ENCODE measurements around the gene PRSS48.
A peak's percentile ranks its signal among the peaks of the same experiment; 100 is the strongest.

The PRSS48 gene

GRCh38 chr4:151329217-151330007, 52.5 kb downstream of the PRSS48 start:
- H3K9ac ChIP-seq (ENCODE audit: low read length) = no peak overlapping the region
- no peak overlapping the region for H2AFZ ChIP-seq (ENCODE audit: low read length)
- H3F3A ChIP-seq (ENCODE audit: insufficient read depth, low read length) = peaks cover 8% of the 10 kb centered on the region
- H3K79me2 ChIP-seq (ENCODE audit: low read length) = no peaks in the 10 kb centered on the region
- no peak for DNase-seq
- no peaks in the 10 kb centered on the region for H3K36me3 ChIP-seq (replicated peaks; ENCODE audit: insufficient read depth, low read length)
- H3K27me3 ChIP-seq (replicated peaks; ENCODE audit: insufficient read depth, low read length) = peaks cover 4% of the 10 kb centered on the region; the same call in 1 of the 2 replicates
- no peak overlapping the region for H3K4me3 ChIP-seq (ENCODE audit: low read length)
- no peaks in the 10 kb centered on the region for H4K20me1 ChIP-seq (ENCODE audit: insufficient read depth, low read length)
- H3K9me3 ChIP-seq (replicated peaks; ENCODE audit: insufficient read depth, low read length) = no peaks in the 10 kb centered on the region
- no peaks in the 10 kb centered on the region for H3K9me2 ChIP-seq (replicated peaks; ENCODE audit: insufficient read depth, low read length)
- no peak for TF ChIP-seq CTCF (IDR thresholded peaks at IDR 0.05; ENCODE audit: low read length)
- no peak for TF ChIP-seq EZH2phosphoT487 (IDR thresholded peaks at IDR 0.05; ENCODE audit: low read length)
- TF ChIP-seq EZH2 (optimal IDR thresholded peaks at IDR 0.05; ENCODE audit: low read depth, low read length) = no peak
- H3K4me1 ChIP-seq (ENCODE audit: low read length) = peaks cover 16% of the 10 kb centered on the region
- H3K27ac ChIP-seq (ENCODE audit: low read length) = no peak overlapping the region
- no peak overlapping the region for H3K4me2 ChIP-seq (ENCODE audit: low read depth, low read length)

- H3K9me2 ChIP-seq (replicated peaks; ENCODE audit: insufficient read depth, low read length) = no peaks in the 10 kb centered on the region
- H2AFZ ChIP-seq (ENCODE audit: low read length) = no peak overlapping the region
- no peaks in the 10 kb centered on the region for H3K36me3 ChIP-seq (replicated peaks; ENCODE audit: insufficient read depth, low read length)
- no peaks in the 10 kb centered on the region for H3K79me2 ChIP-seq (ENCODE audit: low read length)
- no peak overlapping the region for H3K4me3 ChIP-seq (ENCODE audit: low read length)
- peaks cover 8% of the 10 kb centered on the region for H3F3A ChIP-seq (ENCODE audit: insufficient read depth, low read length)
- no peaks in the 10 kb centered on the region for H4K20me1 ChIP-seq (ENCODE audit: insufficient read depth, low read length)
- peak overlapping the region; percentile 45; the same call in 1 of the 2 replicates for H3K27ac ChIP-seq (ENCODE audit: low read length)
- TF ChIP-seq EZH2phosphoT487 (IDR thresholded peaks at IDR 0.05; ENCODE audit: low read length) = no peak
- TF ChIP-seq CTCF (IDR thresholded peaks at IDR 0.05; ENCODE audit: low read length) = no peak
- no peak for TF ChIP-seq EZH2 (optimal IDR thresholded peaks at IDR 0.05; ENCODE audit: low read depth, low read length)
- peaks cover 16% of the 10 kb centered on the region for H3K4me1 ChIP-seq (ENCODE audit: low read length)
- no peaks in the 10 kb centered on the region for H3K9me3 ChIP-seq (replicated peaks; ENCODE audit: insufficient read depth, low read length)
- no peak overlapping the region for H3K9ac ChIP-seq (ENCODE audit: low read length)
- peak; percentile 79 for DNase-seq
- peak overlapping the region; percentile 25; the same call in 1 of the 2 replicates for H3K4me2 ChIP-seq (ENCODE audit: low read depth, low read length)
- no peaks in the 10 kb centered on the region for H3K27me3 ChIP-seq (replicated peaks; ENCODE audit: insufficient read depth, low read length)
These were observed 54.5 kb downstream of the PRSS48 start for GRCh38 chr4:151331276-151332042.

- Histone ChIP-seq H3K79me2 (ENCODE audit: low read length) (no peaks in the 10 kb centered on the region), H3K4me2 (ENCODE audit: low read depth, low read length) (no peak overlapping the region), H3K27me3 (replicated peaks; ENCODE audit: insufficient read depth, low read length) (no peaks in the 10 kb centered on the region), H3K36me3 (replicated peaks; ENCODE audit: insufficient read depth, low read length) (no peaks in the 10 kb centered on the region), H3K4me3 (ENCODE audit: low read length) (no peak overlapping the region), H3K9me2 (replicated peaks; ENCODE audit: insufficient read depth, low read length) (no peaks in the 10 kb centered on the region), H3F3A (ENCODE audit: insufficient read depth, low read length) (no peaks in the 10 kb centered on the region), H3K9me3 (replicated peaks; ENCODE audit: insufficient read depth, low read length) (no peaks in the 10 kb centered on the region), H3K27ac (ENCODE audit: low read length) (no peak overlapping the region), H3K4me1 (ENCODE audit: low read length) (no peaks in the 10 kb centered on the region), H2AFZ (ENCODE audit: low read length) (no peak overlapping the region), H3K9ac (ENCODE audit: low read length) (no peak overlapping the region), H4K20me1 (ENCODE audit: insufficient read depth, low read length) (no peaks in the 10 kb centered on the region)
- no peak for DNase-seq
- TF ChIP-seq CTCF (IDR thresholded peaks at IDR 0.05; ENCODE audit: low read length) (no peak), EZH2 (optimal IDR thresholded peaks at IDR 0.05; ENCODE audit: low read depth, low read length) (no peak), EZH2phosphoT487 (IDR thresholded peaks at IDR 0.05; ENCODE audit: low read length) (no peak)
These were observed 62.5 kb downstream of the PRSS48 start for GRCh38 chr4:151339467-151339866.

Data from MM.1S (cell line).